HG03457 (cell line): ENCODE measurements around the gene PWP1.
"Not testable (repeated sequence)": the region's sequence is repeated elsewhere in the genome, so short reads cannot be mapped to it uniquely, and the experiment has no call there.

Experiments
- ATAC-seq: cut with Tn5 transposase; IDR thresholded peaks from one replicate; pipeline ENCODE4 v1.9.1; 2021; ENCODE audit warnings: moderate number of reproducible peaks; ENCODE audit not compliant: unreplicated experiment

Gene PWP1

GRCh38 chr12:107667464-107667863 is 18.1 kb upstream of the PWP1 start:
- no peak for ATAC-seq

- ATAC-seq, result no peak
These were observed 17.1 kb upstream of the PWP1 start for GRCh38 chr12:107668320-107669098.

GRCh38 chr12:107669946-107670345 is 15.7 kb upstream of the PWP1 start:
- no peak for ATAC-seq

DNA sequence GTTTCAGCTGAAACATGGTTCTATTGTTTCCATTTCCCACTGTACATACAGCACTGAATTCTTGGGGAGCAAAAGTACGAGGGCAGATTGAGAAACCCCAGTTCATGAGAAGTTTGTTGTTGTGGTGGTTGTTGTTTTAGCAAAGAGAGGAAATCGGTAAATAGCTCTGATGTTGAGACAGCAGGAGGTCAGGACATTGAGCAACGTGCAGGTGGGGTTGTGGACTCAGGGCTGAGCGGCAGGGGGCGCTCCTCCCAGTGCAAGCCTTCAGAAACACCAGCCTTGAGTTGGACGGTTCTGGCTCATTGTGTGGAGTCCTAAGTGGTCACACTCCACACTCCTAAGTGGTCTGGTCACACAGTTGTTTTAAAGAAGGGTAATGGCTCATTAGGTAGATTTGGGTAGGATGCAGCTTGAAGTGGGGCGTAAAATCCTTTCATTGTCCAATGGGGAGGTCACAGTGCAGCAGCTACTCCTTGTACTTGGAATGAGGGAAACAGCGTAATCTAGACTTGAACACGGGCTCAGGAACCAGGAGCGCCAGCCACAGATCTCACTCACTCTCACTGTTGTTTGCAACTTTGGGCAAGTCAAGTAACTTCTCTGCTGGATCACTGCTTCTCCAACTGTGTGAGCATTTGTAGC is 14.5 kb upstream of the PWP1 start:
- ATAC-seq, result no peak

DNA sequence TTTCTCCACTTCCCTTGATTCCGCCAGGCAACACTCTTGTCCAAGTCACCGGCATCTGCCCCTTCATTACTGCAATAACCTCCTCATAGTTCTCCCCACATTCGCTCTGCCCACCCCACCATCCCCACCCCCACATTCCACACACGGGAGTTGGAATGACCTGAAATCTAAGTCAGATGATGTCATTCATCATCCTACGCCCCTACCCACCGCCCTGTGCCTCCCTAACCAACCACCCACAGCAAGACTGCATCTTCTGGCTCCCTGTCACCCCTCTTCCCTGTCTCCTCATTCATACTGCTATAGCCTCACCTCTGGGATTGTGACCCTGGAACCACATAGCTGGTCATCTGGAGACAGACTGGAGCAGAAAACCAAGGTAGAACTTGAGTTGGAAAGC is 7.9 kb upstream of the PWP1 start:
- ATAC-seq, result no peak

DNA sequence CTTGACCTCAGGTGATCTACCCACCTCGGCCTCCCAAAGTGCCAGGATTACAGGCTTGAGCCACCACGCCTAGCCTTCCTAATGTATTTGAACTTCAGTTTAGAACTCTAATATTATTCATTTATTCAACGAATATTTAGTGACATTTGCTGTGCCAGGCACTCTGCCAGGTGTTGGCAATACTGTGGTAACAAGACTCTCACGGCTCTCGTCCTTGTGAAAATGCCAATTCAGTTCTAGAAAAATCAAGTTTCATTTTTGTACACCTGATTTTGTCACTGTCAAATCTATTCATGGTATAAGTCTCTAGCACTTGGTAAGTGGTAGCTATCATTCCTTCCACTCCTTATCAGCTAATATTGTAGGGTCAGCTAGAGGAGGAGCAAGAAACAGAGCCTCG is 6.3 kb upstream of the PWP1 start:
- no peak for ATAC-seq

DNA sequence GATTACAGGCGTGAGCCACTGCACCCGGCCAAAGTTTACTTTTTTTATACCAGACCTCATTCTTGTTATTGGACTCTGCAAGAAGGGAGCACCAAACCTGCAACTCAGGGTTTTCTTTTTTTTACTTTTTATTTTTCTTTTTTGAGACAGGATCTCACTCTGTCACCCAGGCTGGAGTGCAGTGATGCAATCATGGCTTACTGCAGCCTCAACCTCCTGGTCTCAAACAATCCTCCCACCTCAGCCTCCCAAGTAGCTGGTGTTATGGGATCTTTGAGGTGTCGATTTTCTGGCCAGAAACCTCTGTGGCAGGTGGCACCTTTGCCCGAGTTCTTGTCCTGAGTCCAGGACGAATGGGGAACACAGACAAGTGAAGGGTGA is 4.2 kb upstream of the PWP1 start:
- ATAC-seq, result no peak

GRCh38 chr12:107681836-107682820 is 3.5 kb upstream of the PWP1 start:
- ATAC-seq, result no peak

DNA sequence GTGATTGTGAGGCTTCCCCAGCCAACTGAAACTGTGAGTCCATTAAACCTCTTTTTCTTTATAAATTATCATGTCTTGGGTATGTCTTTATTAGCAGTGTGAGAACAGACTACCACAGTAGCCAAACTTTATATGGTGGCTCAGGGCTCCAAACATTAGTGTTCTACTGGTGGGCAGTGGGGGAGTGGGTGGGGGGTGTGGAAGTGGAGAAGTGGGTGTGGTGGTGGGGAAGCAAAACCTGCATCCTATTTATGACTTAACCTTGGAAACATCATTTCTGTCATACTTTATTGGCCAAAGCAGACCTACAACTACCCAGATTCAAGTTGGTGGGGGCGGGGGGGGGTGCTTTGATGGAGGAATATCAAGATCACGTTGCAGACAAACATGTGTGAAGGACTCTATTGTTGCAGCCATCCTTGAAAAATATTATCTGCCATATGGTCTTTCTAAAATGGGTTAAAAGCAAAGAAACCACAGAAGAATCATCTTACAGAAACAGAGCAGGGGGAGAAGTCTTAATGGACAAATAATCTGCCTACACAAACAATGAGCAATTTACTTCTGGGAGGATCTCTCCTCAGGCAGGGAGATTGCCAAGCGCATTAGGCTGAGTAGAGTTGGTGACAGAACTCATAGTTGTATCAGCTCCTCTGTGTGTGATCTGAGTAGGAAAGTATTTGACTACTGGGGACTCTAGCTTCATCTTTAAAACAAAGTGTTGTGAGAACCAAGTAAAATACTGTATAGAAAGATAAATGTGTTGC is 1.4 kb upstream of the PWP1 start:
- no peak for ATAC-seq

- ATAC-seq, result no peak
These were observed 624 bp upstream of the PWP1 start for GRCh38 chr12:107684990-107685359.

- not testable (repeated sequence) for ATAC-seq
These were observed 10.2 kb downstream of the PWP1 start for GRCh38 chr12:107695772-107696171.

DNA sequence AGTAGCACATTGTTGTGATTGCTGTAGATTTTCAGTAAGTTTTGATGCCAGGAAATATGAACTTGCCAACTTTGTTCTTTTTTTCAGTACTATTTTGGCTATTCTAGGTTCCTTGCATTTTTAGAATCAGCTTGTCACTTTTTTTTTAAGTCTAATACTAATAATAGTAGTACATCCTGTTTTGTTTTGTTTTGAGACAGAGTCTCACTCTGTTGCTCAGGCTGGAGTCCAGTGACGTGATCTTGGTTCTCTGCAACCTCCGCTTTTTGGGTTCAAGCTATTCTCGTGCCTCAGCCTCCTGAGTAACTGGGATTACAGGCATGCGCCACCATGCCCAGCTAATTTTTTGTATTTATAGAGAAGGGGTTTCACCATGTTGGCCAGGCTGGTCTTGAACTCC is 16.5 kb downstream of the PWP1 start:
- no peak for ATAC-seq

- no peak for ATAC-seq
These were observed 18.4 kb downstream of the PWP1 start for GRCh38 chr12:107704041-107704440.

- not testable (repeated sequence) for ATAC-seq
These were observed 19.9 kb downstream of the PWP1 start for GRCh38 chr12:107705522-107705921.

- ATAC-seq, result no peak
These were observed 30.2 kb downstream of the PWP1 start for GRCh38 chr12:107715780-107716179.

DNA sequence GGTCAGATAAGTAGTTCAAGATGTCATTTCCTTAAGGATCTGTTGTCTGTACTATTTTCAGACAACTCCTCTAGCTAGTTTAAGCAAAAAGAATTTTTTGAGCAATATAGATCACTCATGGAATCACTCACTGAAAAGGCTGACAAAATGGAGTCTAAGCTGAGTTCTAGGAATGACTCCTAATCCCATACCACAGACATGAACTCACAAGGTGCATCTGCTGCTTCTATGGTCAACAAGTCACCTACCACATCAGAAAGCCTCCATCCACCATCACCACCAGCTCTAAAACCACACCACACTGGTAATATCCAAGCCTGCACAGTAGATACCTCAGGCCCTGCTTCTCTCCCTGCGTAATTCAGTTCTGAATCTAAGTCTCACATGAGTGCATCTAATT is 33.0 kb downstream of the PWP1 start:
- no peak for ATAC-seq

DNA sequence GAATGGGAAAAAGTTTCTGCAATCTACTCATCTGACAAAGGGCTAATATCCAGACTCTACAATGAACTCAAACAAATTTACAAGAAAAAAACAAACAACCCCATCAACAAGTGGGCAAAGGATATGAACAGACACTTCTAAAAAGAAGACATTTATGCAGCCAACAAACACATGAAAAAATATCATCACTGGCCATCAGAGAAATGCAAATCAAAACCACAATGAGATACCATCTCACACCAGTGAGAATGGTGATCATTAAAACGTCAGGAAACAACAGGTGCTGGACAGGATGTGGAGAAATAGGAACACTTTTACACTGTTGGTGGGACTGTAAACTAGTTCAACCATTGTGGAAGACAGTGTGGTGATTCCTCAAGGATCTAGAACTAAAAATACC is 41.7 kb downstream of the PWP1 start:
- not testable (repeated sequence) for ATAC-seq

DNA sequence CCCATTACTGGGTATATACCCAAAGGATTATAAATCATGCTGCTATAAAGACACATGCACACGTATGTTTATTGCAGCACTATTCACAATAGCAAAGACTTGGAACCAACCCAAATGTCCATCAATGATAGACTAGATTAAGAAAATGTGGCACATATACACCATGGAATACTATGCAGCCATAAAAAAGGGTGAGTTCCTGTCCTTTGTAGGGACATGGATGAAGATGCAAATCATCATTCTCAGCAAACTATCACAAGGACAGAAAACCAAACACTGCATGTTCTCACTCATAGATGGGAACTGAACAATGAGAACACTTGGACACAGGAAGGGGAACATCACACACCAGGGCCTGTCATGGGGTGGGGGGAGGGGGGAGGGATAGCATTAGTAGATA is 42.1 kb downstream of the PWP1 start:
- ATAC-seq, result not testable (repeated sequence)

DNA sequence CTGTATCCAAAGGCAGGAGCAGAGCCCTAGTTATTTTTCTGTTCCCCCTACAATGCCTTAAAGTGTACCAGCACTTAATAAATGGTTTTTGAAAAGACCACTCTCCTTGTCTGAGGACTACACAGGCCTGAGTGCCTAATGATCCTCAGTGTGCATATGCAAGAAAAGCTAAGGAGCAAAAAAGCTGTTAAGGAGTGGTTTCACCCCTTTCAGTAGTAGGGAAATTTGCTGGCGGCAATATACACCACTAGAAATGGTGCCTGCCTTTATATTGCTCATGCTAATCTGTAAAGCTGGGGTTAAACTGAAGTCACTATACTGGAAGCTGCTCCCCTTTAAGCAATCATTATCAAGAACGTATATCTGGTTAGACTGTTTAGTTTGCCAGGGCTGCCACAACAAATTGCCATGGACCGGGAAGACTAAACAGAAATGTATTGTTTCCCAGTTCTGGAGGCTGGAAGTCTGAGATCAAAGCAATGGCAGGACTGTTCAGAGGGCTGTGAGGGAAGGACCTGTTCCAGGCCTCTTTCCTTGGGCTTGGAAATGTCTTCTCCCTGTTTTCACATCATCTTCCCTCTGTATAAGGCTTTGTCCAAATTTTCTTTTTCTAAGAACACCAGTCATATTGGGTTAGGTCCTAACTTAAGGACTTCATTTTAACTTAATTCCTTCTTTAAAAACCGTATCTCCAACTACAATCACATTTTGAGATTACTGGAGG is 45.2 kb downstream of the PWP1 start:
- ATAC-seq, result no peak

GRCh38 chr12:107731366-107731765 is 45.8 kb downstream of the PWP1 start:
- ATAC-seq, result no peak
